GM18867 (cell line): ENCODE results near the gene ATP8B3.

ENCODE experiments used
- ATAC-seq: cut with Tn5 transposase; IDR thresholded peaks from one replicate; pipeline ENCODE4 v1.9.1; 2021; ENCODE audit warnings: mild to moderate bottlenecking, moderate library complexity; ENCODE audit not compliant: unreplicated experiment

The ATP8B3 gene

DNA sequence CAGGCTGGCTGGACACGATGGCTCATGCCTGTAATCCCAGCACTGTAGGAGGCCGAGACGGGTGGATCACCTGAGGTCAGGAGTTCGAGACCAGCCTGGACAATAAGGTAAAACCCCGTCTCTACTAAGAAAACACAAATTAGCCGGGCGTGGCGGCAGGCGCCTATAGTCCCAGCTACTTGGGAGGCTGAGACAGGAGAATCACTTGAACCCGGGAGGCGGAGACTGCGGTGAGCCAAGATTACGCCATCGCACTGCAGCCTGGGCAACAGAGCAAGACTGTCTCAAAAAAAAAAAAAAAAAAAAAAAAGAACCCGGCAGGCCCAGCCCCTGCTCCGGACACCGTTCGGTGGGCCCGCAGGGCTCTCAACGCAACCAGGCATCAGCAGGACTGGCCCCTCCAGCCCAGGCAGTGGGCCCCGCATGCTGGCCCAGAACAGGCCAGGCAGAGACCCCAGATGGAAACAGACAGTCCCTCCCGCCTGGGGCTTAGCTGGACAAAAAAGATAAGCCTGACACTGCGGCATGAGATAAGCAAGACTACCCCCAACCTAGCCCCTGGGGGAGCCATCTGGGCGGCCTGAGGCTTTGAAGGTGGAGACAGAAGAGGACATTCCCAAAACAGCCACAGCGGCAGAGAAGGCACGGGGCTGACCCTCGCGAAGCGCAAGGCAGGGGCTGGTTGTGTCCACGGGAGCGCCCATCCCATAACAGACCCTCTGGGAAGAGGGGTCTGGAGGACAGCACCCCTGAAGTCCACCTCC, 24.6 kb upstream of the ATP8B3 start:
- no peak for ATAC-seq

DNA sequence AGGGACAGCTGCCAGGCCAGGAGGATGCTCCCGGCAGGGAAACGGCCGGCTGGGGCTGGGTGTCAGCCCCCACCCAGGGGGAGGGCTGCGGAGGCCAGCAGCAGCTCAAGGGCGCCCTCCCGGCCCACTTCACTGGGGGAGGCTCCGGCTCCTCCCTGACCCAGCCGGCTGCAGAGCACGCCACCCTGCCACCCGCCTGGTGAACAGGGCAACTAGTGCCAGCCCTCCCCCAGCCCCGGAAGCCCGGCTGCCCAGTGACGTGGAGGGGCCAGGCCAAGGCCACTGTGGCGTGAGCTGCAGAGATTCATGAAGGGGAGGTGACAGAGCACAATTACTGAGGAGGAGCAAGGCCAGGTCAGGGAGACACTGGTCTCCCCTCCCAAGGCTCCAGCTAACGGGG, 21.5 kb upstream of the ATP8B3 start:
- no peak for ATAC-seq

- ATAC-seq = no peak
These were observed 20.1 kb upstream of the ATP8B3 start for GRCh38 chr19:1832046-1832663.

GRCh38 chr19:1830978-1831377, 18.9 kb upstream of the ATP8B3 start:
- no peak for ATAC-seq

DNA sequence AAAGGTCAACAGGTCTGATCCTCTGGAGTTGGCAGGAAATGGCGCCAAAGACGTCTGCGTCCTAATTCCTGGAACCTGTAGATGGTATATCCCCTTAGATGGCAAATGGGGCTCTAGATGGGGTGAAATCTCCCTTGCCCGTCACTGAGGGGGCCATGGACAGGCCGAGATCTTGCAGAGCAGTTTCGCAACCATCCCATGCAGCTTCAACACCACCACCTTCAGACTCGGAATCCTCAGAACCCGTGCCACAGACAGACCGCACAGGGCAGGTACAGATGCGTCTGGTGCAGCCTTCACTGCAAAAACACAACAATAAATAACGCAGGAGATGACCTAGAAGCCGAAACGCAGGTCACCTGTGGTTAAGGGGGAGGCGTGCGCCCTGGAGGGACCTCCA, 18.5 kb upstream of the ATP8B3 start:
- ATAC-seq = no peak

GRCh38 chr19:1829958-1830357, 17.9 kb upstream of the ATP8B3 start:
- ATAC-seq = no peak

- no peak for ATAC-seq
These were observed 16.5 kb upstream of the ATP8B3 start for GRCh38 chr19:1828279-1829238.

DNA sequence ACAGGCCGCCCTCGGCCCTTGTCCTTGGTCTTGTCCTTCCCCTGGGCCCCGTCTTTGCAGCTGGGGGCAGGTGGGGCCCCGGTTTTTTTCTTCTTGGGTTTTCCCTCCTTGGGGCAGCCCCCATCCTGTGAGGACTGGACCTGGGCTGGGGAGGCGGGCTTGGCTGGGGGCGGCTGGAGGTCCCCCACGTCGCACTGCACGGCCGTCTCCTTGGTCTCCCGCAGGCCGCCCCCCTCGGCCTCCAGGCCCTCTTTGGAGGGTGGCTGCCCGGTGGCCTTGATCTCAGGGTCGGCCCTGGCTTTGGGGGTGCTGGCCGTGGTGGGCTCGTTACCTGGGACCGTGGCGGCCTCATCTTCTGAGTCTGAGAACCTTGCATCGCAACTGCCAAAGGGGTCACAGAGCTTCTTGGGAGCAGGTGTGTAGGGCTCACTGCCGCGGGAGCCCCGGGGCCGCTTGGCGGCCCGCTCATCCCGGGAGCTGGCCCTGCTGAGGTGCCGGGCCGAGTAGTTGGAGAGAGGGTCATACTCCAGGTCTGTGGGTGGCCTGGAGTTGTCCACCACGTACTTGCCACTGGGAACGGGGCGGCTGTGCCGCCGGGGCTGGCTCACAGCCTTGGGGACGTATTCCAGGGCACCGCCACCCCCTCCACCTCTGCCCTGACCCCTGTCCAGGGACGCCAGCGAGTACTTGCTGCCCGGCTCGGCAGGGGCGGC, 15.6 kb upstream of the ATP8B3 start:
- ATAC-seq = no peak

GRCh38 chr19:1826557-1827521, 14.8 kb upstream of the ATP8B3 start:
- ATAC-seq = no peak

GRCh38 chr19:1825909-1826556, 14.0 kb upstream of the ATP8B3 start:
- ATAC-seq = no peak

- ATAC-seq = no peak
These were observed 12.2 kb upstream of the ATP8B3 start for GRCh38 chr19:1824252-1824622.

GRCh38 chr19:1823539-1824251, 11.6 kb upstream of the ATP8B3 start:
- ATAC-seq = no peak

- no peak for ATAC-seq
These were observed 10.9 kb upstream of the ATP8B3 start for GRCh38 chr19:1823020-1823419.

DNA sequence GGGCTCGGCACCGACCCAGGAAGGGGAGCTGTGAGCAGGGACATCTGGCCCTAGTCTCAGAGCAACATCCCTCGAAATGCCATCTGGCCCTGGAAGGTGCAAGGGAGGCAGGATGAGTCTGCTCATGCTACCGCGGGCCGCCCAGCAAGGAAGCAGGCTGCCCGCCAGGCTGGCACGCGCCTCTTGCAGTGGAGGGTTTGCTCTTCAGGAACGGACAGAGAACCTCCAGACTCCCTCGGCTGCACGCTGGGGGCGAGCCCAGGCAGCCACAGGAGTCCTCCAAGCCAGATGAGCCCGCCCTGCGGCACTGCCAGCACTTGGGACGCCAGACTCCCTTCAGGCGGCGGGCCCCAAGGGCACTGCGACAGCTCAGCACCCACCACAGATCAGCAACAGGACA, 10.1 kb upstream of the ATP8B3 start:
- no peak for ATAC-seq

DNA sequence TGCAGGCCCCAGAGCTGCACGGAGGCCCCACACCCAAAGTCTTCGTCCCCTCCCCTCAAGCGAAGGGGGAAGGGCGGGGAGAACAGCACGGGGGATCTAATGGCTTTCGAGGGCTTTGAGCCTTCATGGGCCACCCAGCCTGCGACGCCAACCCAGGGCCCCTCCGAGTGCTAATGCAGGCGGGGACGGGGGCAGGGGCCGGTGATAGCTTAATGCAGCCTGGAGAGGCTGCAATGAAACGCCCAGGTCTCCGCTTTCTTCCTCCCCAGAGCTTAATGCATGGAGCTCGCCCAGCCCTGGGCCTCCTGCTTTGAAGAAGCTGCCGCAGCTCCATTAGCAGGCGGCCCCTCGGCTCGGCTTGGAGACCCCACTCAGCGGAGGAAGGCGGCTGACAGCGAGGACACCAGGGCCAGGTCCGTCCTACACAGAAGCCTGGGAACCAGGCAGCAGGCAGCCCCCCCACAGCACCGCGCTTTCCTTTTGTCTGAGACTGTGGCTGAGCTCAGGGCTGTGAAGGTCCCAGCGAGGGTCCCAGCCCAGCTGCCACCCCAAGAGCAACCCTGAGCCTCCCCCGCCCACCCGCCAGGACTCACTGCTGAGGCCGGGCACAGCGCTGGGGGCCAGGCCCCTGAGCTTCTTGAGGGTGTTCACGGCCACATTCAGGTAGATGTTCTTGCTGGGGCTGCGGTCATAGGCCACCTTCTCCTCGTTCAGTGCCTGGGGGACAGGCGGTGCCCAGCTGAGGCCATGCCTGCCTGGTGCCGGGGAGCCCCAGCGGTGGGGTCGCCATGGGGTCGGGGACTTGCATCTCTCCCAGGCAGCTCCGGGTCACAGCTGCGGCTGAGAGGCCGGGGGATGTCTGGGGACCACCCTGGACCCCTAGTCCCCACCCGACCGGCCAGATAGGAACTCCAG, 7.5 kb upstream of the ATP8B3 start:
- no peak for ATAC-seq

DNA sequence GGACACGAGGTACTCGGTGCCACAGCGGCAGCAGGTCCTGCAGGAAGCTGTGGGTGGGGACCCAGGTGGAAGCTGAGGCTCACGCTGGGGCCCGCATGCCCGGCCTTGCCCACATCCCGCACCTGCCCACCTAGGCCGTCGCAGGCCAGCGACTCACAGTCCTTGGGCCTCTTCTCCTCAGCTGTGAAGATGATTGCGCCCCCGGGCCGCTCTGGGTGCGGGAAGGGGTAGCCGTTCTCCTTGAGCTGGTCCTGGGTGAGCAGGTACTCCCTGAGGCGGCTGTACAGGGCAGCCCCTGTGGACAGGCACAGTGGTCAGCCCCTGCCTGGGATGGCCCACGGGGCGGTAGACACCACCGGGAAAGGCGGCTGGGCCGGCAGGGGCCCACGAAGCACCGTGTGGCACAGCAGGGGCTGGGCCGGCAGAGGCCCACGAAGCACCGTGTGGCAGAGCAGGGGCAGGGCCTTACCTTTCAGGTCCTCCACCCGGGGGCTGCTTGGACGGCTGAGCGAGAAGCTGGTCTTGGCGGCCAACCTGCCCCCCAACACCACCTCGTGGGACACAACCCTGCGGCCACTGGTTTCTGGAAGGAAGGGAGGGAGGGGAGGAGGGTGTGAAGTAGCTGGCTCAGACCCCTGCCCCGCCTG, 6.6 kb upstream of the ATP8B3 start:
- no peak for ATAC-seq

DNA sequence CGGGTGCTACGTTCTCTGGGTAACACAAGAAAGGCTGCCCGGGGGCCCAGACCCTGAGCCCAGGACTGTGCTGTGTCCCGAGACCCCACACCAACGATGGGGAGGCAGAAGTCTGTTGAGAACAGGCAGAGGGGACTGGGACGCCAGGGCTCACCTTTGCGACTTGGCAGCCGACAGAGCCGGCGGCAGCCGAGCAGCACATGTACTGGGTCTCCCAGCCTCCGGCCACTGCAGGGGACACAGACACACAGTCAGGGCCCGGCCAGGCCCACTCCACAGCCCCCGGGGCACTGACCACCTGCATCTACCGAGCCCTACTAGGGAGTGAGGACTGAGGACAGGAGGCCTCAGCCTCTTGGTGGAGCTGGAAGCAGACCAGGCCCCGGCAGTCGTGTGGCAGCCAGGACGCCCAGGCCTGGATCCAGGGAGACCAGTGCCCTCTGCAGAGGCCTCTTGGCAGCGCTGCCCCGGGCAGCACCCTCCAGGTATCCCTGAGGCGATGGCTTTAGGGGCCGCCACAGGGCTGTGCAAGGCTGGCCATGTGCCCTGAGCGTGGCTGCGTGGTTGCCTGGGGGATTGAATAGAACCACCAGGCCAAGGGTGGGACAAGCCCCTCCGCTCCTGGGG, 5.6 kb upstream of the ATP8B3 start:
- no peak for ATAC-seq
